ENCODE data around the gene RPUSD1.

- TF ChIP-seq EZH2phosphoT487 (IDR thresholded peaks at IDR 0.05; ENCODE audit: insufficient read depth, low read depth) = no peak
- TF ChIP-seq EZH2 (IDR thresholded peaks at IDR 0.05; ENCODE audit: insufficient read depth, poor library complexity, severe bottlenecking) = no peak
Measured at GRCh38 chr16:778447-778846, 9.7 kb downstream of the RPUSD1 start.

Measured in GM23248 (cell line).